A549 (cell line): ENCODE measurements around the gene RASL10A. TPM values are rescaled to one million over a fixed set of nuclear protein-coding genes. Genes with fewer than 3 reads are reported as not detected.

Source experiments
- ATAC-seq, 2 experiments: fragments of 200-7000 bp in 1 of 2; fragments of >200 bp in 1 of 2; cut with Nextera tagmentation in 1 of 2; cut with Tn5 transposase in 1 of 2; 3 replicates each; pipeline versions ENCODE4 v1.8.0 to v1.9.1; 2018 to 2020; ENCODE audit warnings: mild to moderate bottlenecking in 1 of 2, moderate library complexity in 1 of 2
- CTCF ChIA-PET: fragments of 300-600 bp; sonication (Branson Sonifier 250); formaldehyde crosslinking; extraction: SDS; loops from one replicate; lab custom pipeline; 2021; ENCODE audit warnings: antibody characterized with exemption, inconsistent platforms; lab: Yijun Ruan, JAX
- POLR2A ChIA-PET: fragments of 350-600 bp; formaldehyde crosslinking; extraction: SDS; loops from one replicate; lab custom pipeline; 2021; ENCODE audit warnings: antibody characterized with exemption, inconsistent platforms; lab: Yijun Ruan, JAX
- DNase-seq, 2 experiments: peaks; one replicate each; pipeline versions ENCODE4 v3.0.0 to v3.0.0-alpha.2; 2011 to 2016; ENCODE audit warnings: low read depth in 1 of 2, low spot score in 1 of 2
- FAIRE-seq: peaks from 2 replicates; lab custom pipeline; 2011; peaks lifted over from hg19 to GRCh38; lab: Jason Lieb, UNC
- H3K27ac ChIP-seq, 2 experiments: fragments of >200 bp; sonication (Bioruptor Twin); formaldehyde crosslinking; 3 replicates each; pipeline ENCODE4 v1.5.1; 2016 to 2017
- H3K4me1 ChIP-seq: fragments of >200 bp; sonication (Bioruptor Twin); formaldehyde crosslinking; 3 replicates; pipeline ENCODE4 v1.6.1; 2016
- H3K4me2 ChIP-seq: fragments of >200 bp; sonication (Bioruptor Twin); formaldehyde crosslinking; 3 replicates; pipeline ENCODE4 v1.6.1; 2016
- H3K4me3 ChIP-seq: fragments of >200 bp; sonication (Bioruptor Twin); formaldehyde crosslinking; 3 replicates; pipeline ENCODE4 v1.5.1; 2016
- H3K9me3 ChIP-seq: fragments of >200 bp; sonication (Bioruptor Twin); formaldehyde crosslinking; 3 replicates; pipeline ENCODE4 v1.6.1; 2016
- CBX2 ChIP-seq: fragments of 200-600 bp; sonication (generic); IDR thresholded peaks from 2 replicates; pipeline ENCODE4 v1.6.1; 2016; ENCODE audit warnings: low read depth, mild to moderate bottlenecking, borderline replicate concordance
- CHD2 ChIP-seq: fragments of 150-350 bp; IDR thresholded peaks from 2 replicates; pipeline ENCODE4 v1.6.1; 2014; ENCODE audit warnings: low read length; ENCODE audit not compliant: partially characterized antibody
- CHD4 ChIP-seq: fragments of 200-600 bp; sonication (generic); IDR thresholded peaks from 2 replicates; pipeline ENCODE4 v1.6.1; 2016; ENCODE audit warnings: antibody characterized with exemption, mild to moderate bottlenecking, borderline replicate concordance
- CTCF ChIP-seq: fragments of >200 bp; sonication (Bioruptor Twin); formaldehyde crosslinking; IDR thresholded peaks from 3 replicates; pipeline ENCODE4 v1.5.1; 2016
- E2F6 ChIP-seq: IDR thresholded peaks from 2 replicates; pipeline ENCODE4 v1.6.1; 2012; ENCODE audit warnings: low read depth, borderline replicate concordance
- ELK1 ChIP-seq: fragments of 150-350 bp; IDR thresholded peaks from 2 replicates; pipeline ENCODE4 v1.6.1; 2014; ENCODE audit warnings: low read depth, mild to moderate bottlenecking, low read length
- FOSB ChIP-seq: fragments of 250-450 bp; sonication (Bioruptor Pico); IDR thresholded peaks from 2 replicates; pipeline ENCODE4 v1.5.0; 2020; ENCODE audit warnings: mild to moderate bottlenecking, moderate library complexity
- HEYL ChIP-seq: fragments of 250-450 bp; sonication (Bioruptor Pico); IDR thresholded peaks from 2 replicates; pipeline ENCODE4 v1.8.0; 2021; ENCODE audit warnings: mild to moderate bottlenecking, moderate library complexity
- HOXB5 ChIP-seq: fragments of 250-450 bp; sonication (Bioruptor Pico); IDR thresholded peaks from 2 replicates; pipeline ENCODE4 v1.5.0; 2020; ENCODE audit warnings: mild to moderate bottlenecking, moderate library complexity
- KDM1A ChIP-seq: fragments of 200-600 bp; sonication (generic); IDR thresholded peaks from 2 replicates; pipeline ENCODE4 v1.6.1; 2016; ENCODE audit warnings: low read depth, mild to moderate bottlenecking
- MAFK ChIP-seq: fragments of 450-650 bp; IDR thresholded peaks from 2 replicates; pipeline ENCODE4 v1.6.1; 2014; ENCODE audit not compliant: partially characterized antibody
- NFE2L2 ChIP-seq: fragments of 150-350 bp; conservative IDR thresholded peaks from 2 replicates; pipeline ENCODE4 v1.6.1; 2014; ENCODE audit warnings: low read length
- PBX3 ChIP-seq: IDR thresholded peaks from 2 replicates; pipeline ENCODE4 v1.6.1; 2012
- POLR2AphosphoS2 ChIP-seq: conservative IDR thresholded peaks from 2 replicates; pipeline ENCODE4 v1.6.1; 2012; ENCODE audit warnings: low read length, improper control_type of control experiment, inconsistent platforms
- RCOR1 ChIP-seq: fragments of 150-350 bp; IDR thresholded peaks from 2 replicates; pipeline ENCODE4 v1.6.1; 2014; ENCODE audit warnings: antibody characterized with exemption, low read length, low read depth
- REST ChIP-seq: fragments of 200-600 bp; sonication (generic); IDR thresholded peaks from 2 replicates; pipeline ENCODE4 v1.6.1; 2016; ENCODE audit warnings: antibody characterized with exemption, mild to moderate bottlenecking, moderate library complexity
- SREBF2 ChIP-seq: fragments of 450-650 bp; IDR thresholded peaks from 2 replicates; pipeline ENCODE4 v1.6.1; 2014; ENCODE audit warnings: mild to moderate bottlenecking, moderate library complexity
- TP53 ChIP-seq: fragments of 250-450 bp; sonication (Bioruptor Pico); IDR thresholded peaks from 2 replicates; pipeline ENCODE4 v1.5.0; 2021; ENCODE audit warnings: mild to moderate bottlenecking, moderate library complexity
- ZFP36 ChIP-seq: fragments of 450-650 bp; IDR thresholded peaks from 2 replicates; pipeline ENCODE4 v1.6.1; 2014; ENCODE audit warnings: borderline replicate concordance; ENCODE audit not compliant: partially characterized antibody
- ZNF302 ChIP-seq: fragments of 250-450 bp; sonication (Bioruptor Pico); IDR thresholded peaks from 2 replicates; pipeline ENCODE4 v1.9.0; 2021; ENCODE audit warnings: inconsistent platforms, mild to moderate bottlenecking, moderate library complexity
- WGBS: methylation state at CpG from one replicate; pipeline ENCODE4 v1.1.6; 2017; ENCODE audit errors: missing lambda C conversion rate; 5-methylcytosine and 5-hydroxymethylcytosine counted together
- polyA plus RNA-seq, 4 experiments: library from polyadenylated mRNA; depleted of rRNA in 3 of 4; stranded (reverse); fragments of >200 nt; fragmentation: RNase III in 1 of 4; extraction: RNeasy Plus Mini Kit Qiagen cat#74134 plus additional on column Dnase treatment in 1 of 4; gene quantifications; 2 replicates in 3 of 4; 3 replicates in 1 of 4; pipeline ENCODE4 v1.2.3, GENCODE V29; 2011 to 2017
- TF ChIP-seq, protein P1 (sequence below): fragments of 250-450 bp; sonication (Bioruptor Pico); IDR thresholded peaks from 2 replicates; pipeline ENCODE4 v1.5.0; 2020; ENCODE audit warnings: low read depth, mild to moderate bottlenecking, moderate library complexity

Gene RASL10A
- polyA plus RNA-seq, 2 of the 4 experiments (the other 2 are of a cell fraction), result 0.08 to 0.25 TPM

- TF ChIP-seq PBX3 (no peak), E2F6 (no peak), REST (no peak)
Observed at GRCh38 chr22:29330753-29331152, 15.3 kb upstream of the RASL10A start (continued).

DNA sequence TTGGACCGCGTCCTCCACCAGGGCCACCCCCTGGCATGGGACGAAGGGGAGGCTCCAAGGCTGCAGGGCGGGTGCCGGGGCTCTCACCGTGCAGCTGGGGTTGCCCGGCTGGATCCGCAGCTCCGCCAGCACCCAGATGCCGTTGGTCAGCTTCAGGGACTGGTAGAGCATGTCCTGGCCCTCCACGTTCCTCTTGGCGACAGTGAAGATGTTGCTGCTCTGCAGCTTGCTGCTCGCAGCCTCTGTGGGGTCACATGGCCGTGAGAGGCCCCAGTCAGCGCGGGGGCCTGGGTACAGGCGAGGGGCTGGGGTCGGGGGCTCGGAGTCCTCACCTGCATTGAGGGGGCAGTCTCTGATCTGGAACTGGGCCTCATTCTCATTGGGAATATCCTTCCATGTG lies 14.8 kb upstream of the RASL10A start:
- FAIRE-seq, result no peak
- no peak for DNase-seq
- TF ChIP-seq ZNF302 (CRISPR knock-in tag) (no peak), TP53 (CRISPR knock-in tag) (no peak), SREBF2 (no peak), MAFK (no peak), CTCF (no peak), NFE2L2 (no peak), HEYL (CRISPR knock-in tag) (no peak), CHD4 (no peak), POLR2AphosphoS2 (no peak), CHD2 (no peak)
- TF ChIP-seq, protein P1, sequence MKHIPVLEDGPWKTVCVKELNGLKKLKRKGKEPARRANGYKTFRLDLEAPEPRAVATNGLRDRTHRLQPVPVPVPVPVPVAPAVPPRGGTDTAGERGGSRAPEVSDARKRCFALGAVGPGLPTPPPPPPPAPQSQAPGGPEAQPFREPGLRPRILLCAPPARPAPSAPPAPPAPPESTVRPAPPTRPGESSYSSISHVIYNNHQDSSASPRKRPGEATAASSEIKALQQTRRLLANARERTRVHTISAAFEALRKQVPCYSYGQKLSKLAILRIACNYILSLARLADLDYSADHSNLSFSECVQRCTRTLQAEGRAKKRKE (CRISPR knock-in tag), result no peak
- H3K4me2 ChIP-seq, result no peak overlapping the region
- ATAC-seq, result no peak
- peaks cover 3% of the 10 kb centered on the region; the same call in 2 of the 3 replicates for H3K4me1 ChIP-seq
- H3K27ac ChIP-seq, result no peak overlapping the region
- CTCF ChIA-PET, result interaction anchor here (0.7 to 1.4 kb wide), 3 partner anchors 9 to 29 kb away, joined by 3 to 5 read pairs (median 3); no protein-coding TSS in a partner anchor
- WGBS, result 95% methylated on average over 5 of the region's 19 CpGs
- POLR2A ChIA-PET, result no interaction called here
- no peak overlapping the region for H3K4me3 ChIP-seq
- no peaks in the 10 kb centered on the region for H3K9me3 ChIP-seq

GRCh38 chr22:29329581-29329980 lies 14.1 kb upstream of the RASL10A start:
- Histone ChIP-seq H3K9me3 (no peaks in the 10 kb centered on the region), H3K27ac (no peak overlapping the region), H3K4me2 (no peak overlapping the region), H3K4me3 (no peak overlapping the region), H3K4me1 (no peaks in the 10 kb centered on the region)
- WGBS, result 80% methylated on average over 9 of the region's 11 CpGs
- POLR2A ChIA-PET, result no interaction called here
- CTCF ChIA-PET, result interaction anchor here (0.7 to 1.4 kb wide), 3 partner anchors 8 to 29 kb away, joined by 3 to 5 read pairs (median 3); no protein-coding TSS in a partner anchor
- DNase-seq (no peak), FAIRE-seq (no peak), ATAC-seq (no peak)
- TF ChIP-seq FOSB (CRISPR knock-in tag) (no peak), POLR2AphosphoS2 (no peak), ELK1 (no peak), CBX2 (no peak), HOXB5 (CRISPR knock-in tag) (no peak), ZNF302 (CRISPR knock-in tag) (no peak), RCOR1 (no peak), CHD2 (no peak), PBX3 (no peak), KDM1A (no peak), E2F6 (no peak), ZFP36 (no peak)
